K562 (cell line): Measurements from ENCODE around the gene C1orf174. TPM values are rescaled to one million over a fixed set of nuclear protein-coding genes. Genes with fewer than 3 reads are reported as not detected.

ENCODE experiments used
- CTCF ChIP-seq, 3 experiments: IDR thresholded peaks in 2 of 3; conservative IDR thresholded peaks in 1 of 3; 2 replicates each; pipeline ENCODE4 v1.5.1; 2011 to 2012; ENCODE audit warnings: low read length in 3 of 3, mild to moderate bottlenecking in 3 of 3, control low read depth in 2 of 3, improper control_type of control experiment in 1 of 3, inconsistent platforms in 1 of 3, low read depth in 1 of 3, mixed read lengths in 1 of 3, moderate library complexity in 1 of 3; ENCODE audit not compliant: insufficient read depth in 2 of 3
- HEY1 ChIP-seq: fragments of 250-450 bp; sonication (Bioruptor Pico); IDR thresholded peaks from 2 replicates; pipeline ENCODE4 v1.5.0; 2020; ENCODE audit warnings: mild to moderate bottlenecking, moderate library complexity, borderline replicate concordance
- HINFP ChIP-seq: fragments of 450-650 bp; conservative IDR thresholded peaks from 2 replicates; pipeline ENCODE4 v1.6.1; 2016; ENCODE audit warnings: missing genetic modification characterization, low read depth, mild to moderate bottlenecking, control low read depth, missing compliant biosample characterization
- IRF2 ChIP-seq: sonication (generic); formaldehyde crosslinking; IDR thresholded peaks from 2 replicates; pipeline ENCODE4 v1.8.1; 2022; ENCODE audit warnings: mild to moderate bottlenecking, missing genetic modification reagents
- NFATC3 ChIP-seq: fragments of 450-650 bp; IDR thresholded peaks from 2 replicates; pipeline ENCODE4 v1.6.1; 2017; ENCODE audit warnings: mild to moderate bottlenecking
- STAT6 ChIP-seq: sonication (generic); formaldehyde crosslinking; IDR thresholded peaks from 2 replicates; pipeline ENCODE4 v1.8.1; 2023; ENCODE audit warnings: mild to moderate bottlenecking, missing genetic modification reagents
- TFAP4 ChIP-seq: sonication (generic); formaldehyde crosslinking; IDR thresholded peaks from 2 replicates; pipeline ENCODE4 v1.8.0; 2022; ENCODE audit warnings: missing genetic modification reagents, mild to moderate bottlenecking, moderate library complexity, borderline replicate concordance
- THRA ChIP-seq: fragments of 450-650 bp; IDR thresholded peaks from 2 replicates; pipeline ENCODE4 v1.6.1; 2017; ENCODE audit warnings: mild to moderate bottlenecking, moderate library complexity
- TSC22D4 ChIP-seq: fragments of 450-650 bp; IDR thresholded peaks from 2 replicates; pipeline ENCODE4 v1.6.1; 2016; ENCODE audit warnings: missing genetic modification characterization, missing biosample characterization, control low read depth
- ZC3H8 ChIP-seq: fragments of 450-650 bp; IDR thresholded peaks from 2 replicates; pipeline ENCODE4 v1.6.1; 2017
- ZNF592 ChIP-seq: fragments of 450-650 bp; IDR thresholded peaks from 2 replicates; pipeline ENCODE4 v1.6.1; 2017; ENCODE audit warnings: antibody characterized with exemption, mild to moderate bottlenecking
- polyA plus RNA-seq, 8 experiments: library from polyadenylated mRNA; depleted of rRNA in 4 of 8; stranded (reverse) in 5 of 8; unstranded in 3 of 8; fragments of >200 nt; fragmentation: Nextera tagmentation in 2 of 8; fragmentation: Illumina TruSeq in 1 of 8; extraction: Ambion mirVana in 2 of 8; extraction: Trizol in 1 of 8; gene quantifications; 2 replicates each; pipeline versions ENCODE4 v1.2.1 to v1.2.3, GENCODE V29; 2011 to 2014; ENCODE audit warnings: inconsistent platforms in 1 of 8, missing spikeins in 1 of 8
- total RNA-seq, 7 experiments: library from RNA; depleted of rRNA in 6 of 7; stranded (reverse); fragments of >200 nt in 6 of 7; fragmentation: Illumina TruSeq in 2 of 7; extraction: Trizol in 2 of 7; gene quantifications; 2 replicates each; pipeline versions ENCODE4 v1.2.1 to v1.2.3, GENCODE V29; 2011 to 2021; ENCODE audit warnings: low replicate concordance in 1 of 7

C1orf174 gene
- total and polyA plus RNA-seq, 9 of the 15 experiments (the other 6 are each of a cell fraction or from before 2014, with no cell fraction given): 38.5 to 64.9 (median 45.4) TPM

- TF ChIP-seq ZNF592 (no peak), THRA (no peak), TFAP4 (peak; percentile 90; the same call in 1 of the 2 replicates), ZC3H8 (peak; percentile 89; the same call in 1 of the 2 replicates), STAT6 (0 out of 2 replicates have a peak, but pooled peaks have one; percentile 23), TSC22D4 (tag) (no peak), CTCF (IDR thresholded peaks at IDR 0.05 in 2 of 3, conservative IDR thresholded peaks at IDR 0.05 in 1 of 3; ENCODE audit: insufficient read depth in 2 of 3, low read depth in 1 of 3, low read length in 3 of 3) (no peak), IRF2 (no peak), NFATC3 (no peak), HINFP (tag) (peak; percentile 83), HEY1 (CRISPR knock-in tag) (no peak)
Observed at GRCh38 chr1:3900150-3900968, at the start of gene C1orf174 (continued).
